ENCODE data around the gene C2CD4C. TPM values are rescaled to one million over a fixed set of nuclear protein-coding genes. Genes with fewer than 3 reads are reported as not detected.

Gene C2CD4C
- total and polyA plus RNA-seq, 2 donors (not counting 3 experiments of a cell fraction or from before 2014, with no cell fraction given) = 0.25 to 0.38 TPM

GRCh38 chr19:413756-414420 is 4.9 kb upstream of the C2CD4C start:
- TF ChIP-seq EZH2 (IDR thresholded peaks at IDR 0.05; ENCODE audit: borderline replicate concordance, low read depth, low read length, severe bottlenecking) (no peak), GATA2 (IDR thresholded peaks at IDR 0.05; ENCODE audit: insufficient read depth, insufficient read length, low read depth, low read length) (no peak), POLR2AphosphoS5 (IDR thresholded peaks at IDR 0.05; ENCODE audit: insufficient read depth, low read depth, low read length) (no peak), POLR2A (IDR thresholded peaks at IDR 0.05; ENCODE audit: low read depth, low read length) (no peak), FOS (IDR thresholded peaks at IDR 0.05; ENCODE audit: borderline replicate concordance, insufficient read depth, low read length) (no peak), MAX (IDR thresholded peaks at IDR 0.05; ENCODE audit: insufficient read depth, insufficient read length) (no peak), JUN (IDR thresholded peaks at IDR 0.05; ENCODE audit: borderline replicate concordance, insufficient read depth, insufficient read length, low read depth) (no peak), MYC (IDR thresholded peaks at IDR 0.05; ENCODE audit: low read depth, low read length) (no peak)
- TF ChIP-seq, protein P1, sequence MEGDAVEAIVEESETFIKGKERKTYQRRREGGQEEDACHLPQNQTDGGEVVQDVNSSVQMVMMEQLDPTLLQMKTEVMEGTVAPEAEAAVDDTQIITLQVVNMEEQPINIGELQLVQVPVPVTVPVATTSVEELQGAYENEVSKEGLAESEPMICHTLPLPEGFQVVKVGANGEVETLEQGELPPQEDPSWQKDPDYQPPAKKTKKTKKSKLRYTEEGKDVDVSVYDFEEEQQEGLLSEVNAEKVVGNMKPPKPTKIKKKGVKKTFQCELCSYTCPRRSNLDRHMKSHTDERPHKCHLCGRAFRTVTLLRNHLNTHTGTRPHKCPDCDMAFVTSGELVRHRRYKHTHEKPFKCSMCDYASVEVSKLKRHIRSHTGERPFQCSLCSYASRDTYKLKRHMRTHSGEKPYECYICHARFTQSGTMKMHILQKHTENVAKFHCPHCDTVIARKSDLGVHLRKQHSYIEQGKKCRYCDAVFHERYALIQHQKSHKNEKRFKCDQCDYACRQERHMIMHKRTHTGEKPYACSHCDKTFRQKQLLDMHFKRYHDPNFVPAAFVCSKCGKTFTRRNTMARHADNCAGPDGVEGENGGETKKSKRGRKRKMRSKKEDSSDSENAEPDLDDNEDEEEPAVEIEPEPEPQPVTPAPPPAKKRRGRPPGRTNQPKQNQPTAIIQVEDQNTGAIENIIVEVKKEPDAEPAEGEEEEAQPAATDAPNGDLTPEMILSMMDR (IDR thresholded peaks at IDR 0.05; ENCODE audit: extremely low read depth in 1 of 2, insufficient read depth in 1 of 2, low read depth in 1 of 2, low read length in 2 of 2) = no peak
- no peaks in the 10 kb centered on the region for H4K20me1 ChIP-seq (replicated peaks; ENCODE audit: control insufficient read depth, extremely low read depth, insufficient read depth, low read length)
- peaks cover 3% of the 10 kb centered on the region for H3K4me1 ChIP-seq (ENCODE audit: control insufficient read depth, extremely low read depth, insufficient read depth, low read length)
- no peak overlapping the region for H3K9ac ChIP-seq (replicated peaks; ENCODE audit: extremely low read depth, insufficient read depth, low read length)
- H3K27ac ChIP-seq (ENCODE audit: insufficient read depth, low read depth, low read length) = no peak overlapping the region
- CTCF ChIA-PET = no interaction called here
- no peaks in the 10 kb centered on the region for H3K9me3 ChIP-seq (replicated peaks; ENCODE audit: control insufficient read depth, insufficient read depth, low read length)
- DNase-seq (ENCODE audit: low read depth, low spot score) (no peak), FAIRE-seq (no peak)
- H3K79me2 ChIP-seq (ENCODE audit: control insufficient read depth, insufficient read depth, low read length) = no peaks in the 10 kb centered on the region
- no peak overlapping the region for H2AFZ ChIP-seq (ENCODE audit: low read depth, low read length)
- H3K4me2 ChIP-seq (ENCODE audit: insufficient read depth, low read length) = no peak overlapping the region
- no peaks in the 10 kb centered on the region for H3K36me3 ChIP-seq (ENCODE audit: control insufficient read depth in 2 of 2, extremely low read depth in 1 of 2, insufficient read depth in 2 of 2, low read length in 2 of 2)
- peaks cover 11 to 14% of the 10 kb centered on the region in 2 experiments for H3K27me3 ChIP-seq (ENCODE audit: control insufficient read depth in 2 of 2, insufficient read depth in 2 of 2, low read length in 2 of 2)
- no peak overlapping the region for H3K4me3 ChIP-seq (replicated peaks in 1 of 3; ENCODE audit: insufficient read depth in 1 of 3, low read depth in 1 of 3, low read length in 3 of 3)
- dilution Hi-C loops (cut with MboI; ENCODE audit: extremely low pct_ligation_motif_present, low sequenced_read_pairs) = no loop called here
- BruUV-seq (replicated peaks) = no TSS peak
- POLR2A ChIA-PET = no interaction called here
- intact Hi-C loops (cut with micrococcal nuclease) = no loop called here
- H3K9me1 ChIP-seq (replicated peaks; ENCODE audit: control insufficient read depth, extremely low read depth, insufficient read depth, low read length) = no peaks in the 10 kb centered on the region

Data from endothelial cell of umbilical vein (primary cell).